Measurements from ENCODE around the gene KCNQ1OT1.

Gene KCNQ1OT1

GRCh38 chr11:2591805-2592204, 108.0 kb downstream of the KCNQ1OT1 start:
- no peak for DNase-seq

GRCh38 chr11:2590965-2591754, 108.6 kb downstream of the KCNQ1OT1 start:
- DNase-seq = no peak

GRCh38 chr11:2590131-2590964, 109.4 kb downstream of the KCNQ1OT1 start:
- DNase-seq = no peak

DNA sequence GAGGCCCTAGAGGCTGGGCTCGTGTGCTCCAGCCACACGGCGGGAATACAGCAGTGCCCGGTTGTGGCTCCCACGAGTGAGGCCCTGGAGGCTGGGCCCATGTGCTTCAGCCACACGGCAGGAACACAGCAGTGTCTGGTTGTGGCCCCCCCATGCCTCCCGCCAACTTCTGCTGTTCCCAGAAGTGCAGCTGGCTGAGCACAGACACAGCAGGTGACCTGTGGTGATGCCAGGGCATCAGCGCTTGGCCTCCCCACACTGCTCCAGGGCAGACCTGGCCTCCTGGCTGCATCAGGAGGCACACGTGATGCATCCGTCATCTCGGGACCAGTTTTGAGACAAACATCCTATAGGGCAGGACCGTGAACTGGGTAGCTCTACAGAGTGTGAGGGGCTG, 110.3 kb downstream of the KCNQ1OT1 start:
- no peak for DNase-seq

GRCh38 chr11:2588809-2589537, 110.8 kb downstream of the KCNQ1OT1 start:
- no peak for DNase-seq

- DNase-seq = no peak
Observed at GRCh38 chr11:2587976-2588748, 111.6 kb downstream of the KCNQ1OT1 start.

GRCh38 chr11:2587132-2587930, 112.5 kb downstream of the KCNQ1OT1 start:
- no peak for DNase-seq

DNA sequence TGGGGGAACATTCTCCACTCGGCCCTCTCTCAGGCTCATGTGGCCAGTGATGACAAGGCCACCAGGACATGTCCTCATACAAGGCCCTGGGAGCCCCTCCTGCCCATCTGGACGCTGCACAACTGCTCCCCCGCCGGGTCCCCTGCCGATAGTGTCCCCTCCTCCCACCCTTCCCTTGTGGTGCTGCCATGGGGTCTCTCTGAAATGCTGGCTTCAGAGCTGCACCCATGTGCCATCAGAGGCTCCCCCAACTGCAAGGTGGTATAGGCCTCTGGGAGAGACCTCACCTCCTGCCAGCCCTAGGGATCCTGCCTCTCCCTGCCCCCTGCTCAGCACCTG, 113.0 kb downstream of the KCNQ1OT1 start:
- no peak for DNase-seq

DNA sequence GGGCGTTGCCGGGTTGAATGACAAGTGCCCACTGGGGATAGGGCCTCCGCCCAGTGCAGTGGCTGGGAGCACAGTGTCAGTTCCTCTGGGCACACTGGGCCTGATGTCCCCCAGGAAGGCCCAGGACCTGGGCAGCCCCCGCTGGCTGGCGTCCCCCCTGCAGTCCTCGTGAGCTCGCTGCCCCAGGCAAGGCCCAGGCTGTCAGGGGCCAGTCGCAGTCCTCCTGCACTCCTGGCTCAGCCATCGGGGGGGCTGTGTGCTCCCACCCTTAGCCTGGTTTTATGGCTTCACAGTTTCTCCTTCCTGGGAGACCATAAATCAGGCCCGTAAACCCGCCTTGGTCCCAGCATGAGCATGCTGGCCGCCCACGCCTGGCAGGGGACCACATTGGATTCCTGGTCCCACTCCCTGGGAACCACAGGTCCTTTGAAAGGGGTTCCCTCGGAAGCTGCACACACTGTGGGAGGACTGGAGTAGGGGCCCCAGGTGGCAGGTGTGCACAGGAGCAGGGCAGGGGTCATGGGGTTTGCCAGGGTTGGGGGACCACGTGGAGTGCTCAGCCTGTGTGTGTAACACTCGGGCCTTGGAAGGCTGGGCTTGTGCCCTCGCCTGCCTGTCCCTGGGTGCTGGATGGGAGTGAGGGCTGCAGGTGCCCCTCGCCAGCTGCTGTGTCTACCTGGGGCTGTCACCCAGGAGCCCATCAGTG, 113.6 kb downstream of the KCNQ1OT1 start:
- DNase-seq = no peak

GRCh38 chr11:2585566-2586086, 114.2 kb downstream of the KCNQ1OT1 start:
- DNase-seq = no peak

- DNase-seq = no peak
Observed at GRCh38 chr11:2584812-2585565, 114.8 kb downstream of the KCNQ1OT1 start.

- no peak for DNase-seq
Observed at GRCh38 chr11:2584434-2584811, 115.4 kb downstream of the KCNQ1OT1 start.

GRCh38 chr11:2583605-2583958, 116.2 kb downstream of the KCNQ1OT1 start:
- no peak for DNase-seq

DNA sequence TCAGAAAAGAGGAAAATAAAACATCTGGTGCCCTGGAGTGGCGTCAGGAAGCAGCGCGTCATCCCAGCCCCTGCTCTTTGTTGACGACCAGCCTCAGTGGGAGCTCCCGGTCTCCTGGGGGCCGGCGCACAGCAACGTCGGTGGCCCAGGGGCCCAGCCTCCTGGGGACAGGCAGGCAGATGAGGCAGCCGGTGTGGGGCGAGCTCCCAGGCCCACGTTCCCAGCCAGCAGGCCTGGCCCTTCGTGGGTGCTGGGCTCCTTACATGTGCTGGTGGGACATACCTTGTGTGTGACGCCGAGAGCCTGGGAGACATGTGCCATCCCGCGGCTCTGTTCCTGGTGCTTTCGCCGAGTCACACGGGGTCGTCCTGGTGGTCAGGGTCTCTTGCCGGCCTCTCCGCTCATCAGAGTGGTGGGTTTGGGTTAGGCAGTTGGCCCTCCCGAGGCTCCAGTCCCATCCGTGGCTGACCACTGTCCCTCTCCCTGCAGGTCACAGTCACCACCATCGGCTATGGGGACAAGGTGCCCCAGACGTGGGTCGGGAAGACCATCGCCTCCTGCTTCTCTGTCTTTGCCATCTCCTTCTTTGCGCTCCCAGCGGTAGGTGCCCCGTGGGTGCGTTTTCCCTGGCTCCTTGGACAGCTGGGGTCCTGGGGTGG, 116.7 kb downstream of the KCNQ1OT1 start:
- DNase-seq = no peak

DNA sequence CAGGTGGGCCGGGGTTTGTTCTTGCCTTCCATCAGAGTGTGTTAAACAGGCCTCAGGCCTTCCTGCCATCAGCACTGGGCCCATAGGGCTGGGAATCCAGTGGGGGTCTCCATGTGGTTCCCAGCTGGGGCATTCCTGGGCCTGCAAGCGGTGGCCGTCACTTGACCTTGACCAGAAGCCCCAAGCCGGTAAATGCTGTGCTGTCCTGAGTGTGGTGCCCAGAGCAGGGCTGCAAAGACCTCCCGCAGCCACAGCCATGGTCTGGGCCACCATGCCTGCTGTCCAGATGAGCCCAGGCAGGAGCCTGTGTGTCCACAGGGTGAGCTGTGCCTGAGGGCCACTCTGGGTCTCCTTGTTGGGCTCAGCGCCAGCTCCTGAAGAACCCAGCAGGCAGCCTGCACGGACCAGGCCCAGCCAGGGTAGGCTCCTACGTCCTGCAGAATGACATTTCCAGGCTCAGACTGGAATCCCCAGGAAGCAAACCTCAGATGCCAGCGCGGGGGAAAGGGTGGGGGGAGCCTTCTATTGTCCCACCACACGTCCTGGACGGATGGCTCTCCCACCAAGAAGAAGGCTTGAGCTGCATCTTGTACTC, 117.3 kb downstream of the KCNQ1OT1 start:
- no peak for DNase-seq

- no peak for DNase-seq
Observed at GRCh38 chr11:2581931-2582350, 117.9 kb downstream of the KCNQ1OT1 start.

DNA sequence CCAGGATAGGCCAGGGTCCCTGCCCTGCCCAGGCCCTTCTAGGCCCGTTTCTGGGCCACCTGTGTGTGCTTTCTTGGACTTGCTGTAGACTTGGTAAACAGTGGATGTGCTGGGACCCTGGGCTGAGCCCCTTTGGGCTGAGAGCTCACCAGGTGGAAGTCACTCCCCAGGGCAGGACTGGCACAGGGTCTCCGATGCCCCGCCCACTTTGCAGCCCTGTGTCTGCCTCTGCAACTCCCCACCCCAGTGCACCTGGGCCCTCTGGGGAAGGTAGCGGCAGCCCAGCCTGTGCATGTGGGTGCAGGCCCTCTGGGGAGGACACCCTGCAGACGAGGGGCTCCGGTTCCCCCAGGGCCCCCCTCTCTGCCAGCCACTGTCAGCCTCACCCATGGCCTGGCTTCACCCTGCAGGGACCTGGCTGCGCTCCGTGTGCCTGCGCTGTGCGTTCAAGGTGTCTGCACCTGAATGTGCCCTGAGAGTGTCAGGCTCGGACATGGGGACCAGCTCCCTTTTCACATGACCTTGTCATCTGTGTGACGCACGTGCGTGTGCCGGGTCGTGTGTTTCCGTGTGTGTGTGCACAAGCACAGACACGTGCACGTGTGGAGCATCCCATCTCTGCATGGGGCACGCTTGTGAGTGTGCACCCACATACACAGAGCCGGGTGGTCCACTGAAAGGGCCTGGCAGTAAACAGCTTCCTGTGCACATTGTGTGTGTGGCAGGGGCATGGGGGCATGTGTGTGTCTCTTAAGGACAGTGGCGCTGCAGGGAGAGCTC, 118.5 kb downstream of the KCNQ1OT1 start:
- DNase-seq = no peak

DNA sequence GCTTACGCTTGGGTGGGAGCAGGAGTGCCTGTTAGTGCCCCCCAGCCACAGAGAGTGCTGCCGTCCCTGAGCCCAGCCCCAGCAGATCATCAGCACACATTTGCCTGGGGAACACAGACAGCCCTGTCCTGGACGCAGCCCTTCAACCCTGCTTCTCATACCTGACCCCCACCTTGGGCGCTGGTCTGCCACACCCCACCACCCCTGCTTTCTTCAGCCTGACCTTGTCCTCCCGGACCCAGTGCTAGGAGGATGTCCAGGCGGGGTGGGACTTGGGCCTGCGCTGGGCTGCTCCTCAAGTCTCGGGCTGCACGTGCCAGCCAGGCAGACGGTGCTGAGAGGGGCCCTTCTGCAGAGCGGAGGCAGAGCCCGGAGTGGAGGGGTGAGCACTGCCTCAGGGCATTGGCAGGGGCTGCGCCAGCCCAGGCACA, 119.2 kb downstream of the KCNQ1OT1 start:
- no peak for DNase-seq

DNA sequence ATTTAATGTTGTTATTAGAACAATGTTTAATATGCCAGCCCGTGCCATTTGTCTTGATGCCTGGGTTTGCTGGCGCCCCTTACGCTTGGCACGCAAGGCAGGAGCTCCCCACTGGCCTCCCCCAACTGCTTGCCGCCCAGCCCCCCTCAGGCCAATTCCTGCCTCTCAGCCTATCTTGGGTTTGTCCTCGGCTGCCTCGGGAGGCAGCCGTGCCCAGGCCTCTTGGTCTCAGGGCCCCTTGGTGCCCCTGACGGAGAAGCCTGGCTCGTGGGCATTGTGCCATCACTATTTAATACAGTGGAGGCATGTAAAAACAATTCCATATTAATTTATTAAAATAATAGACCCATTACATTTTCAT, 119.8 kb downstream of the KCNQ1OT1 start:
- no peak for DNase-seq

All from NCI-H1694 (cell line).